Measurements from ENCODE around the gene KDM5A. TPM values are rescaled to one million over a fixed set of nuclear protein-coding genes. Genes with fewer than 3 reads are reported as not detected.

Gene KDM5A
- total RNA-seq = 65.0 and 80.2 TPM in 2 replicates

DNA sequence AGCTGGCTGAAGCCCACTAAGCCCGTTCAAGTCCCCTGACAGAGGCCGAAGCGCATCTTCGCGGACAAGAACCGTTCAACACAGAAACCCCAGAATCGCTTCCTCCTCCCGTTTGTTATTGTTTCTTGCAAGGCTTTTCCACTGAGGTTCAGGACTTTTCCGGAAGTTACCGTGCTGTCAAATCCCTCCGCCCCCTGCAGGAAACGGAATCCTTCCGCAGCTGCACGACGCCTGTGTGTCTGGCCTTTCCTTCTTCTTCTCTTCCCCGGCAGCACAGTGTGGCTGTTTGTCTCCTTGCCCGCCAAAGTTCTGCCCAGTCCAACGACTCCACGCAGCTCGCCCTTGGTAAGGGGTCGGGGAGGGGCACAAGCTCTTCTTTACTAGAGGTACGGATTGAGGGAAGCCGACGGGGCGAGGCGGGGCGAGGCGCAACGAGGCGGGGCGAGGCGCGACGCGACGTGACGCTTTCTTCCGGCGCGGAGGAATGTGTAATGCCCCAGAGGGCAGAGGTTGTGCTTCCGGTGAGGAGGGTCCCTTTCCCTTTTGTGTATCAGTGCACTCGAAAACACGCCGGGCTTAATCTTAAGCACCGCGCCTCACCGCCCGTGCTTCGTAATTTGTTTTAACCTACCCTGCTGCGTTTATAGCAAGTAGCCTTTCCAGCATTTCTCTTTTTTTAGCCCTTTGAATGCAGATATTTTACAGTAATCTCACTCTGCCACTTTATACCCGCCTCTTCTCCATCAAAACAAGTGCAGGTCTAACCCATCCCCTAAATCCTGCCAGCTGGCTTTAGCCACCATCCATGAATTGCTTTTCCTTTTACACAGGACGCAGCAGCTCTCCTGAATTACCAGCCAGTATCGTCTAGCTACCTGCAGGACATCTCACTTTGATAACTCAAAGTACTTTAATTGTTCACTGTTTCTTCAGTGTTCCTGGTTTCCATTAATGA is at the start of gene KDM5A:
Gene KDM5A (minus strand): TSS at position 179 of the 955 bp plus-strand sequence. CDS start 229 bp downstream, outside the sequence.

GRCh38 chr12:401235-402028 is 12.3 kb upstream of the KDM5A start, which contains the start of gene CCDC77:
Gene CCDC77 (plus strand): TSS chr12:401644. CDS start chr12:409384, 7,740 bp downstream.

DNA sequence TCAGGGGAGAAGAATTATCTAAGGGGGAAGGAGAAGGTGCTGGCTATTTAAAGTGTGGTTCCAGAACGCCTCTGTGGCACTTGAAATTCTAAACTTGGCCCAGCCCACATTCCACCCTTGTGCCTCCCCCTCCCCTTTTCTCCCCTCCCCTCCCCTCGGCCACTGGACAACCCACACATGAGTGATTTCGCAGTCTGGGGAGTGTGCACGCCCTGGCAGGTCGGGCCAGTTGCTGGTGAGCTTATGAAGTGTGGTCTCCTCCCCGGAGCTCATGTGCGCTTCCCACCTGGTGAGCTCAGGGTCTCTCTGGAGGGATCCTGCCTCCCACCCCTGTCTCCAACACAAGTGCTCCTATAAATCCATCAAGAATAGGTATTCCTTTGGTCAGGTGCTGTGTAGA is 126.3 kb downstream of the KDM5A start, which contains the start of gene SLC6A13:
Gene SLC6A13 (minus strand): TSS at position 20 of the 400 bp plus-strand sequence. CDS start 2,784 bp downstream, outside the sequence.

Other genes with a start within 250 kb of the KDM5A start
- not detected in 2 replicates for gene SLC6A12, start 175.2 kb downstream of the KDM5A start, total RNA-seq
- not detected in 2 replicates for gene SLC6A13, start 126.5 kb downstream of the KDM5A start, total RNA-seq
- gene CCDC77, start 12.3 kb upstream of the KDM5A start, total RNA-seq = 12.9 and 18.8 TPM in 2 replicates
- gene B4GALNT3, start 70.6 kb upstream of the KDM5A start, total RNA-seq = 0.14 TPM in 1 of 2 replicates, not detected in the other